Gastrocnemius medialis (tissue), 4 donors: ENCODE measurements around the gene FOSB.

Experiments used
- POLR2A ChIP-seq, 2 donors: fragments of 450-650 bp; IDR thresholded peaks; one replicate each; pipeline ENCODE4 v1.6.1; 2017; ENCODE audit warnings: antibody characterized with exemption in 2 of 2, mild to moderate bottlenecking in 2 of 2, moderate library complexity in 2 of 2
- TF ChIP-seq, protein P1 (sequence below), 5 experiments: fragments of 450-650 bp in 3 of 5; fragments of 200-600 bp in 2 of 5; sonication (generic) in 2 of 5; IDR thresholded peaks in 4 of 5; conservative IDR thresholded peaks in 1 of 5; 1 replicate in 4 of 5; 2 replicates in 1 of 5; pipeline ENCODE4 v1.5.1; 2016 to 2019; ENCODE audit warnings: antibody characterized with exemption in 5 of 5, mild to moderate bottlenecking in 3 of 5, moderate library complexity in 3 of 5

DNA sequence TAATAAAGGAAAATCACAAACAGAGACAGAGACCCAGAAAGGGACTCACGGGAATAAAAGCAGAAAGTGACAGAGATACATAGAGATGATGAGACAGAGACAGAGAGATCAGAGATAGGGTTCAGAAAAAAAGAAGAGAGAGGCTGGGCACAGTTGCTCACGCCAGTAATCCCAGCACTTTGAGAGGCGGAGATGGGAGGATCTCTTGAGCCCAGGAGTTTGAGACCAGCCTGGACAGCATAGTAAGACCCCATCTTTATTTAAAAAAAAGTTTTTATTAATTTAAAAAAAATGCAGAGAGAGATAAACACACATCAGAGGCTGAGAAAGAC is 19.4 kb upstream of the FOSB start:
- TF ChIP-seq, protein P1, sequence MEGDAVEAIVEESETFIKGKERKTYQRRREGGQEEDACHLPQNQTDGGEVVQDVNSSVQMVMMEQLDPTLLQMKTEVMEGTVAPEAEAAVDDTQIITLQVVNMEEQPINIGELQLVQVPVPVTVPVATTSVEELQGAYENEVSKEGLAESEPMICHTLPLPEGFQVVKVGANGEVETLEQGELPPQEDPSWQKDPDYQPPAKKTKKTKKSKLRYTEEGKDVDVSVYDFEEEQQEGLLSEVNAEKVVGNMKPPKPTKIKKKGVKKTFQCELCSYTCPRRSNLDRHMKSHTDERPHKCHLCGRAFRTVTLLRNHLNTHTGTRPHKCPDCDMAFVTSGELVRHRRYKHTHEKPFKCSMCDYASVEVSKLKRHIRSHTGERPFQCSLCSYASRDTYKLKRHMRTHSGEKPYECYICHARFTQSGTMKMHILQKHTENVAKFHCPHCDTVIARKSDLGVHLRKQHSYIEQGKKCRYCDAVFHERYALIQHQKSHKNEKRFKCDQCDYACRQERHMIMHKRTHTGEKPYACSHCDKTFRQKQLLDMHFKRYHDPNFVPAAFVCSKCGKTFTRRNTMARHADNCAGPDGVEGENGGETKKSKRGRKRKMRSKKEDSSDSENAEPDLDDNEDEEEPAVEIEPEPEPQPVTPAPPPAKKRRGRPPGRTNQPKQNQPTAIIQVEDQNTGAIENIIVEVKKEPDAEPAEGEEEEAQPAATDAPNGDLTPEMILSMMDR (IDR thresholded peaks at IDR 0.05 in 4 of 5, conservative IDR thresholded peaks at IDR 0.05 in 1 of 5), result no peak
- TF ChIP-seq POLR2A (IDR thresholded peaks at IDR 0.05), result no peak
